GM19351 (cell line): Measurements from ENCODE around the gene KMT2E.

Experiments used
- ATAC-seq: cut with Tn5 transposase; IDR thresholded peaks from one replicate; pipeline ENCODE4 v1.9.1; 2021; ENCODE audit warnings: mild to moderate bottlenecking, moderate library complexity; ENCODE audit not compliant: unreplicated experiment

KMT2E gene

DNA sequence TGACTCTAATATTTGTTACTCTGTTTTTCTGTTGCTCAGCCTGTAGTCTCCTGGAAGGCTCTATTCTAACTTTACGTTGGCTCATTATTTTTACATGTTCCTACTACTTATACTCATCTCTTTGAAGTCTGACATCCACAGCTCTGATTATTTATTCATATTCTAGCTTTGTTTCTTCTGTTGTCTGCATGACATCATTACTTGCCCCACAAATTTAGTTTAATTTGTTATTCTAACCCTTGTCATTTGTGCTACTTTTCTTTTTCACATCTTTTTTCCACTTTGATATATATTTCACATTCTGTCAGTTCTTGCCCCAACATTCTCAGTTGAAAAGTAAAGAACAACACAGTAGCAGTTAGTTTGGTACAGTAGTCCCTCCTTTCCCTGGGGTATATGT is 51.1 kb downstream of the KMT2E start:
- no peak for ATAC-seq

GRCh38 chr7:105067691-105068090 is 53.7 kb downstream of the KMT2E start:
- ATAC-seq = no peak

DNA sequence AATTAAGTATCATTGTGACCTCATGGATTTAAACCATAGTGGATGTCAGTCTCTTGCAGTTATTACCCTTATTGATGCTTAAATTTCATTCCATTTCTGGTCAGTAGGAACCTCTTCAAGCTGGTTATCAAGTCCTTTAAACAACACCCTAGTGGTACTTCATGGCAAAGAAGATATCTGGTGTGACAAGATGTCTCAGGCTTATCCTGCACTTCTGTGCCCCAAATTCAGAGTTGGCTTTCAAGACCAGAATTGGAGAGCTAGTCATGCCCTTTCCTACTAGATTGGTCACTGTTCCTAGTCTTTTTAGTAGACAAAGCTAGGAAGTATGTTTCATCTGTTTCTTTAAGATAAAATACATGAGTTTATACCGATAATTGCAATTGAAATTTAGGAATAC is 54.9 kb downstream of the KMT2E start:
- ATAC-seq = no peak

- no peak for ATAC-seq
Measured at GRCh38 chr7:105073143-105073542, 59.1 kb downstream of the KMT2E start.

- ATAC-seq = no peak
Measured at GRCh38 chr7:105079348-105079747, 65.3 kb downstream of the KMT2E start.

DNA sequence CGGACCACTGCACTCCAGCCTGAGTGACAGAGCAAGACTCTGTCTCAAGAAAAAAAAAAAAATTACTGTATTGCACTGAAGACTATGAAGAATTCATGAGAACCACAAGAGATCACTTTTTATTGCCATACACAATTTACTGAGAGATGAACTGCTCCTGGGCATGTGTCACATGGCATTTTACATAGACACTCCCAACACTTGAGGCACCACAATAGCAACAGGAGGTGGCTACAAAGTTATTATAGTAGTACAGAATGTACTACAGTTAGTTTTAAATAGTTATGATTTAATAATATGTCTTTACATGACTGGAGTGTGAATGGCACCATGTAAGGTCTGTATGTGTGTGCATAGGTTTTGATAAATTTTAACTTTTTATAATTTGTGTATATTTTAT is 70.6 kb downstream of the KMT2E start:
- no peak for ATAC-seq

DNA sequence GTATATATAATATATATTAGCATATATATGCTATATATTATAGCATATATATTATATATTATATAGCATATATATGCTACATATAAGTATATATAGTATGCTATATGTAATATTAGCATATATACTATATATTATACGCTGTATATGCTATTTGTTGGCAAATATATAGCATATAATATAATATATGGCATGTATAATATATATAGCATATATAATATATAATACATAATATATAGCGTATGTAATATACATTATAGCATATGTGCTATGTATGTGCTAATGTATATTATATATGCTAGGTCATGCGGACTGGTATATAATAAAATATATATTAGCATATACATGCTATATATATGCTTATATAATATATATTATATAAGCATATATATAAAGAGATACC is 72.8 kb downstream of the KMT2E start:
- ATAC-seq = no peak

DNA sequence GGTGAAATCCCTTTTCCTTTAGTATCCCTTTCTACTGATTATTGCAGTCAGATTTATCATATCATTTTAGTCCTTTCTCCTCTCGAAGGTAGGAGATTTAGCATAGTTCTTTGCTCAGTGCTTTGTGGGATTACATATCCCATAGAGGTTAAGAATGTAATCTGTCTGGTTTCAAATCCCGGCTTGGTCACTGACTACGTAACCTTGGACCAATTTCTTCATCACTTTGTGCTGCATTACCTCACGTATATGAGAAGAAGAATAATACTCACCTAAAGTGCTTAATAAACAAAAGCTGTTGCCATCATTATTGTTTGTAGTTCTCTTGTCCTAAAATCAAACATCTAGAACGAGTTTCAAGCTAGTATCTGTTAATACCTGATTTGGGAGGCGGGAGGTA is 74.0 kb downstream of the KMT2E start:
- no peak for ATAC-seq

DNA sequence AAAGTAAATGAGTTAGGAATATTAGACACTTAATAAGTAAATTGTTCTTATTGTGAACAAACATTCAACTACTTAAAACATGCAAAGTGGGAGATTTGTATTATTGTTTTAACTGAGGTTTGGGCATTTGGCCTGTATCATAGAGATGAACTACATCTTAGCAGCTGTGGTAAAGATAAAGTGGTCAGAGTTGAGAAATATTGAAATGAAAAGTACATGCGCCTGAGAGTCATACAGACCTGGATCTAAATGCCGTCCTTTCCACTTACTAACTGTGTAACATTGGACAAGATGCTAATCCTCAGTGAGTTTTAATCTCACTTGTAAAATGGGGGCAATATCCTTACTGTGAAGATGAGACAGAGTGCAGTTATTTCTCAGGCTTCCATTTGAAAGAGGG is 74.5 kb downstream of the KMT2E start:
- no peak for ATAC-seq

DNA sequence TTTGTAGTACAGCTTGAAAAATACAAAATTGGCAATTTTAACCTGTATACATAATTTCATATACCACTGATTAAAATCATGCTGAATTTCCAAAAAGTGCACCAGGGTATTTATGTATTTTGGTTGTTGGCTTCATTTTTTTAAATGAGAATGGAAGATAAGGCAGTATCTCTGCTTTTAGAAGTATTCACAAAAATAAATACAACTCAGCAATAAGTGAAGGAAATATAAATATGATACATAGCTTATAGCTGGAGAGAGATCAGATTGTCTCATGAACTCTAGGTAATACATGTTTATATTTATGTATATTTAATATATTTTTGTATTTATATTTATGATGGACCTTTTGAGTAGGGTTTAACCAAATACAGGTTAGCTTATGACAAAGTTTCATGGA is 81.0 kb downstream of the KMT2E start:
- no peak for ATAC-seq

DNA sequence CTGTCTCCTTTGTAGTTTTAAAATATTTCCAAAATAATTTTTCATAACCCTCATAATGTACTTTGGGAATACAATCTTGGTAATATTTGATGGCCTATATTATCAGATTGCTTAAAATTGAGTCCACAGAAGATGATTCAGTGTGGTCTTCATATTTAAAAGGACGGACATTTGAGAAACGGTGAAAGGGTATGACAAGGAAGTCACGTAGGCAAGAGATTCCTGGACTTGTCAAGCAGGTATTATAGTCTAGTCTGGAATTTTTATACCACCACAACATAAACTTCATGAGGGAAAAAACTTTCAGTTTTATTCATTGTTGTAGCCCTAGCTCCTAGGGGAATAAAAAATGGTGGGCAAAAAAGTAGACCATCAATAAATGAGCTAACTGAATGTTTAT is 82.3 kb downstream of the KMT2E start:
- no peak for ATAC-seq

GRCh38 chr7:105097619-105098018 is 83.6 kb downstream of the KMT2E start:
- no peak for ATAC-seq

DNA sequence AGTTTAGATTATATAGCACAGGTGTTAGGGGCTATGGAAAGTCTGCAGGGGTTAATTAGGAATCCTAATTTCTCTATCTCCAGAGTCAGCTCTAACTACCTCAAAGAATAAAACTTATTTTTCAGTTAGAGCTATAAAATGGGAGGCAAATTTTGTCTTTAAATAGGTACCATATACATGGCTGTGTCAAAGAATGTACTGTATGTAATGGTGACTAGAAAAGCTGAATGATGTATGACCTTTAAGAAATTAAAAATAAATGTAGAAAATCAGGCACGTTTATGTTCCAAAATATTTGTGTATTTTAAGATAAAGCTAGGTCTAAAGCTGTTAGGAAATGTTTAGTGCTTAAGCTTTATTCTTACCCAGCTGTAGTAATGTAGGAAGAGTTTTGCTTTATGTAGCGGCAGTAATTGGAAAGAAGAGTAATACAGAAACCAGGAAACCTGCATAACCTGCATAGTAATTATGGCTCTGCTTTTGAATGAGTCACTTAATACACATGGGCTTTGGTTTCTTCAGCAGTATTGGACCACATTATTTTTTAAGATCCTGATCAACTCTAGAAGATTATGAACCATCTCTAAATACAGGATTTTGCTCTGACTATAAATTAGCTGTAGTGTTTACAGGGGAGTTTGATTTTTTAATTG is 85.0 kb downstream of the KMT2E start:
- ATAC-seq = peak; percentile 68

DNA sequence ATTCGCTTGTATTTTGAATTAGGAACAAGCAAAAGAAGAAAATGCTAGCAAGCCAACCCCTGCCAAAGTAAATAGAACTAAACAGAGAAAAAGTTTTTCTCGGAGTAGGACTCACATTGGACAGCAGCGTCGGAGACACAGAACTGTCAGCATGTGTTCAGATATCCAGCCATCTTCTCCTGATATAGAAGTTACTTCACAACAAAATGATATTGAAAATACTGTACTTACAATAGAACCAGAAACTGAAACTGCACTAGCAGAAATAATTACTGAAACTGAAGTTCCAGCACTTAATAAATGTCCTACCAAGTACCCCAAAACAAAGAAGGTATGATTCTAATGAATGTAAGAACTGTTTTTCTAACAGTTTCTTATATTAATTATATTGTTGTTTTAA is 87.9 kb downstream of the KMT2E start:
- ATAC-seq = peak; percentile 61

DNA sequence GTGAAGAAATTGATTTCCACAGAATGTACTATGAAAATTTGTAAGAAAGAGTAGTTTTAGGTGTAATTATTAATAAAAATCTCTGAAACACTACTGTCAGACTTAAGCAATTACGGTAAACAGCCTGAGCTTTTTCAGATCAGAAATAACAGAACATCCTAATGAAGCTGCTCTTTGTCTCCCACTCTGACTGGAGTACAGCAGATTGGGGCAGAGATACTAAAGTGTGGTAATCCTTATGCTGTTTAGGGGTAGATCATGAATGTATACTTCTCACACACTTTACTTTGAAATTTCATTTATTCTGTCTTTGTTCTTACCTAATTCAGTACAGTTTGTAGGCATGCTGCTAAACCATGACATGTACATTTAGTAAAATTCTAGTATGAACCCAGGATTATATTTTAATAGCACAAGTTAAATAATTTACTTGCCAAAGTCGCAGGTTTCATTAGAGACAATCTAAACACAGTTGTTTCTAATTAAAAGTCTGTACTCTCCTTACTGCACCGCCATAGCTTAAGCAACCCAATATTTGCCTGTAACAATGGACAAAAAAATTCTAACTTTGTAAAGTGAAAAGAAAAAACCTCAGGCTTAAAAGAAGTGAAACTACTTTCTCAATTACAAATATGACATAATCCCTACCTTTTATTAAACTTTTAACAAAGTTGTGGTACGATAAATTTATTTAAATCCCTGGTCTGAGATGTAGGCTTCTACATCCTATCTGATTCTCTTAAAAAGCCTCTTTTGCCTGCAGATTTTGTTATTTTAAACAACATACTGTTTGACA is 88.8 kb downstream of the KMT2E start:
- ATAC-seq = no peak

- ATAC-seq = no peak
Measured at GRCh38 chr7:105105579-105105978, 91.6 kb downstream of the KMT2E start.

GRCh38 chr7:105106473-105106872 is 92.5 kb downstream of the KMT2E start:
- ATAC-seq = no peak

- ATAC-seq = no peak
Measured at GRCh38 chr7:105107458-105107857, 93.5 kb downstream of the KMT2E start.

DNA sequence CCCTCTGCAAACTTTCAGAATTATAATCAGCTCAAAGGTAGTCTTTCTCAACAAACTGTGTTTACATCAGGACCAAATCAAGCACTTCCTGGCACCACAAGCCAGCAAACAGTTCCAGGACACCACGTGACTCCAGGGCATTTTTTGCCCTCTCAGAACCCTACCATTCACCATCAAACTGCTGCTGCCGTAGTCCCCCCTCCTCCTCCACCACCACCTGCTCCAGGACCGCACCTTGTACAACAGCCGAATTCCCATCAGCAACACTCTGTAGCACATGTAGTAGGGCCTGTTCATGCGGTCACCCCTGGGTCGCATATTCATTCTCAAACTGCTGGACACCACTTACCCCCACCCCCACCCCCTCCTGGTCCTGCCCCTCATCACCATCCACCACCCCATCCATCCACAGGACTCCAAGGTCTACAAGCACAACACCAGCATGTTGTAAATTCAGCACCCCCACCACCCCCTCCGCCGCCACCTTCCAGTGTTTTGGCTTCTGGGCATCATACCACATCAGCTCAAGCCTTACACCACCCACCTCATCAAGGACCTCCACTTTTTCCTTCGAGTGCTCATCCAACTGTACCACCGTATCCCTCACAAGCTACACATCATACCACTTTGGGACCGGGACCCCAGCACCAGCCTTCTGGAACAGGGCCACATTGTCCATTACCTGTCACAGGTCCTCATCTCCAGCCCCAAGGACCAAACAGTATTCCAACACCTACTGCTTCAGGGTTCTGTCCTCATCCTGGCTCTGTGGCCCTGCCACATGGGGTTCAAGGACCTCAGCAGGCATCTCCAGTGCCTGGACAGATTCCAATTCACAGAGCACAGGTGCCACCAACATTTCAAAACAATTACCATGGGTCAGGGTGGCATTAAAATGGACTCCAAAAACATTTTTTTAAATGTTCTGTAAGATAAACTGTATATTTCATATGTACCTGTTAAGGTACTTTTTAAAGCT is 98.7 kb downstream of the KMT2E start:
- no peak for ATAC-seq

DNA sequence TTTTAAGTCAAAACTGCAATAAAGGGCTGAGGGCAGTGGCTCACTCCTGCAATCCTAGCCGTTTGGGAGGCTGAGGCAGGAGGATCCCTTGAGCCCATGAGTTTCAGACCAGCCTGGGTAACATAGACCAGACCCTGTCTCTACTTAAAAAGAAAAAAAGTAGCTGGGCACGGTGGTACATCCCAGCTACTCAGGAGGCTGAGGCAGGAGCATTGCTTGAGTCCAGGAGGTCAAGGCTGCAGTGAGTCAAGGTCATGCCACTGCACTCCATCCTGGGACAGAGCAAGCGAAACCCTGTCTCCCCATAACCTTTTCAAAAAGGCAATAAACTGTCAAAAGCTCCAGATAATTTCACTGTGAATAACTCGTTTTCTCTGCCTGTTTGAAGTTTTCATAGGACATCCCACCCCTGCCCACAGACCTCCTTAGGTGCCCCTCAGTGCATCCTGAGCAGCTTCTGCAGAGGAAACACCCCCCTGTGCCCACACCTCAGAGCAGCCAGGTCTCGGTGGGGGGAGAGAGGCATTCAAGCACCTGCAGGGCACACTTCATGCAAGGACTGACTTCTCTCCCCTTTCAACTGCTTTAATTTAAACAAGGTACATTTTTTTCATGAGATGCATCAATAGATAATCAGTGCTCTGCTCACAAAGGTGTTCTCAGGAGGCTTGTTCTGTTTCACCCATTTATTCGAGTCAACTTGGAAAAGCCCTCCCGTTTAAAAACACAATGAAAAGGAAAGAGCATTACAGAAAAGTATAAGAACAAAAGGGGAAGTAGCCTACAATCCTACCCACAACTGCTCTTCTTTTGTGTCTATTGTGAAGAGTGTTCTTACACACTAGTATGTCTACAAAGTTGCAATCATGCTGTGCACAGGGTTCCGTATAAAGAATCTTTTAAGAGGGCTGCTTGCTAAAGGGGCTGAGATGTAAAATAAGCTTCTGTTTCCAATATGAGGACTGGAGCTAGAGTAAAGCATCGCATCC is 104.9 kb downstream of the KMT2E start:
- peak; percentile 56 for ATAC-seq
